Spleen (tissue), 7 donors: ENCODE results near the gene HFE.

Source experiments
- POLR2A ChIP-seq, 3 donors: fragments of 450-650 bp; IDR thresholded peaks; one replicate each; pipeline ENCODE4 v1.5.1; 2017; ENCODE audit warnings: antibody characterized with exemption in 3 of 3, mild to moderate bottlenecking in 1 of 3
- POLR2AphosphoS5 ChIP-seq, 3 donors: sonication (generic); formaldehyde crosslinking; IDR thresholded peaks; one replicate each; pipeline ENCODE4 v1.5.1; 2017; ENCODE audit warnings: antibody characterized with exemption in 3 of 3
- TF ChIP-seq, protein P1 (sequence below), 11 experiments: fragments of 200-600 bp in 7 of 11; fragments of 450-650 bp in 4 of 11; sonication (generic) in 4 of 11; IDR thresholded peaks in 8 of 11; conservative IDR thresholded peaks in 3 of 11; 1 replicate in 7 of 11; 2 replicates in 4 of 11; pipeline versions ENCODE4 v1.4.0 to v1.8.0; 2016 to 2021; ENCODE audit warnings: antibody characterized with exemption in 11 of 11, inconsistent platforms in 4 of 11, mild to moderate bottlenecking in 1 of 11
- donor health status: DM: no; HTN: no; CAD: no; lungs with moderate emphysema.
- donor health status: DM: no; HTN: no; CAD: no.
- donor health status: DM: no; HTN: no; CAD: no.

- no peak for TF ChIP-seq POLR2A (IDR thresholded peaks at IDR 0.05)
- TF ChIP-seq, protein P1, sequence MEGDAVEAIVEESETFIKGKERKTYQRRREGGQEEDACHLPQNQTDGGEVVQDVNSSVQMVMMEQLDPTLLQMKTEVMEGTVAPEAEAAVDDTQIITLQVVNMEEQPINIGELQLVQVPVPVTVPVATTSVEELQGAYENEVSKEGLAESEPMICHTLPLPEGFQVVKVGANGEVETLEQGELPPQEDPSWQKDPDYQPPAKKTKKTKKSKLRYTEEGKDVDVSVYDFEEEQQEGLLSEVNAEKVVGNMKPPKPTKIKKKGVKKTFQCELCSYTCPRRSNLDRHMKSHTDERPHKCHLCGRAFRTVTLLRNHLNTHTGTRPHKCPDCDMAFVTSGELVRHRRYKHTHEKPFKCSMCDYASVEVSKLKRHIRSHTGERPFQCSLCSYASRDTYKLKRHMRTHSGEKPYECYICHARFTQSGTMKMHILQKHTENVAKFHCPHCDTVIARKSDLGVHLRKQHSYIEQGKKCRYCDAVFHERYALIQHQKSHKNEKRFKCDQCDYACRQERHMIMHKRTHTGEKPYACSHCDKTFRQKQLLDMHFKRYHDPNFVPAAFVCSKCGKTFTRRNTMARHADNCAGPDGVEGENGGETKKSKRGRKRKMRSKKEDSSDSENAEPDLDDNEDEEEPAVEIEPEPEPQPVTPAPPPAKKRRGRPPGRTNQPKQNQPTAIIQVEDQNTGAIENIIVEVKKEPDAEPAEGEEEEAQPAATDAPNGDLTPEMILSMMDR (IDR thresholded peaks at IDR 0.05 in 8 of 11, conservative IDR thresholded peaks at IDR 0.05 in 3 of 11): no peak
- TF ChIP-seq POLR2AphosphoS5 (IDR thresholded peaks at IDR 0.05): no peak
These were observed 5.2 kb downstream of the HFE start for GRCh38 chr6:26092443-26092842.
